ENCODE data around the gene KRTAP12-4.
"Not testable (repeated sequence)": the region's sequence is repeated elsewhere in the genome, so short reads cannot be mapped to it uniquely, and the experiment has no call there.

The KRTAP12-4 gene

GRCh38 chr21:44686843-44687561 is 32.5 kb upstream of the KRTAP12-4 start:
- DNase-seq (ENCODE audit: low spot score): no peak

- no peak for DNase-seq (ENCODE audit: low spot score)
Measured at GRCh38 chr21:44686000-44686781, 31.7 kb upstream of the KRTAP12-4 start.

GRCh38 chr21:44685050-44685449 is 30.6 kb upstream of the KRTAP12-4 start:
- DNase-seq (ENCODE audit: low spot score): not testable (repeated sequence)

GRCh38 chr21:44684483-44684882 is 30.0 kb upstream of the KRTAP12-4 start:
- no peak for DNase-seq (ENCODE audit: low spot score)

- DNase-seq (ENCODE audit: low spot score): no peak
Measured at GRCh38 chr21:44684077-44684476, 29.6 kb upstream of the KRTAP12-4 start.

GRCh38 chr21:44682580-44683151 is 28.2 kb upstream of the KRTAP12-4 start:
- no peak for DNase-seq (ENCODE audit: low spot score)

- no peak for DNase-seq (ENCODE audit: low spot score)
Measured at GRCh38 chr21:44681861-44682579, 27.6 kb upstream of the KRTAP12-4 start, which contains the start of gene KRTAP12-1. Gene KRTAP12-1, minus strand, starts transcription at chr21:44682163. Its CDS starts 40 bp downstream, at chr21:44682123.

GRCh38 chr21:44681152-44681551 is 26.7 kb upstream of the KRTAP12-4 start:
- no peak for DNase-seq (ENCODE audit: low spot score)

GRCh38 chr21:44677881-44678280 is 23.4 kb upstream of the KRTAP12-4 start:
- DNase-seq (ENCODE audit: low spot score): no peak

- no peak for DNase-seq (ENCODE audit: low spot score)
Measured at GRCh38 chr21:44671911-44672310, 17.5 kb upstream of the KRTAP12-4 start.

GRCh38 chr21:44670642-44671432 is 16.4 kb upstream of the KRTAP12-4 start:
- DNase-seq (ENCODE audit: low spot score): no peak

- DNase-seq (ENCODE audit: low spot score): no peak
Measured at GRCh38 chr21:44667612-44668011, 13.2 kb upstream of the KRTAP12-4 start.

GRCh38 chr21:44666401-44667320 is 12.2 kb upstream of the KRTAP12-4 start, which contains the start of gene KRTAP12-2:
Gene KRTAP12-2, minus strand, starts transcription at chr21:44666927. Its CDS starts 41 bp downstream, at chr21:44666886.
- DNase-seq (ENCODE audit: low spot score): no peak

- DNase-seq (ENCODE audit: low spot score): no peak
Measured at GRCh38 chr21:44664691-44665090, 10.2 kb upstream of the KRTAP12-4 start.

- not testable (repeated sequence) for DNase-seq (ENCODE audit: low spot score)
Measured at GRCh38 chr21:44661567-44661966, 7.1 kb upstream of the KRTAP12-4 start.

GRCh38 chr21:44658913-44659595 is 4.6 kb upstream of the KRTAP12-4 start:
- DNase-seq (ENCODE audit: low spot score): no peak

- no peak for DNase-seq (ENCODE audit: low spot score)
Measured at GRCh38 chr21:44658541-44658910, 4.1 kb upstream of the KRTAP12-4 start.

GRCh38 chr21:44657635-44658540 is 3.4 kb upstream of the KRTAP12-4 start, which contains the start of gene KRTAP12-3:
Gene KRTAP12-3, plus strand, starts transcription at chr21:44657932. Its CDS starts 48 bp downstream, at chr21:44657980.
- no peak for DNase-seq (ENCODE audit: low spot score)

Data from kidney capillary endothelial cell (primary cell).